GM12875 (cell line): ENCODE results near the gene FKBP15.

Experiments
- H3K4me3 ChIP-seq: one replicate; pipeline ENCODE4 v1.5.1; 2011; ENCODE audit warnings: low read depth, low read length, control low read depth
- TF ChIP-seq, protein P1 (sequence below): IDR thresholded peaks from 2 replicates; pipeline ENCODE4 v1.5.1; 2011; ENCODE audit warnings: low read depth, mild to moderate bottlenecking, control low read depth, inconsistent platforms, low read length, moderate library complexity, borderline replicate concordance; ENCODE audit not compliant: insufficient read depth

The FKBP15 gene

GRCh38 chr9:113192455-113192854, 28.6 kb downstream of the FKBP15 start:
- TF ChIP-seq, protein P1, sequence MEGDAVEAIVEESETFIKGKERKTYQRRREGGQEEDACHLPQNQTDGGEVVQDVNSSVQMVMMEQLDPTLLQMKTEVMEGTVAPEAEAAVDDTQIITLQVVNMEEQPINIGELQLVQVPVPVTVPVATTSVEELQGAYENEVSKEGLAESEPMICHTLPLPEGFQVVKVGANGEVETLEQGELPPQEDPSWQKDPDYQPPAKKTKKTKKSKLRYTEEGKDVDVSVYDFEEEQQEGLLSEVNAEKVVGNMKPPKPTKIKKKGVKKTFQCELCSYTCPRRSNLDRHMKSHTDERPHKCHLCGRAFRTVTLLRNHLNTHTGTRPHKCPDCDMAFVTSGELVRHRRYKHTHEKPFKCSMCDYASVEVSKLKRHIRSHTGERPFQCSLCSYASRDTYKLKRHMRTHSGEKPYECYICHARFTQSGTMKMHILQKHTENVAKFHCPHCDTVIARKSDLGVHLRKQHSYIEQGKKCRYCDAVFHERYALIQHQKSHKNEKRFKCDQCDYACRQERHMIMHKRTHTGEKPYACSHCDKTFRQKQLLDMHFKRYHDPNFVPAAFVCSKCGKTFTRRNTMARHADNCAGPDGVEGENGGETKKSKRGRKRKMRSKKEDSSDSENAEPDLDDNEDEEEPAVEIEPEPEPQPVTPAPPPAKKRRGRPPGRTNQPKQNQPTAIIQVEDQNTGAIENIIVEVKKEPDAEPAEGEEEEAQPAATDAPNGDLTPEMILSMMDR = no peak

DNA sequence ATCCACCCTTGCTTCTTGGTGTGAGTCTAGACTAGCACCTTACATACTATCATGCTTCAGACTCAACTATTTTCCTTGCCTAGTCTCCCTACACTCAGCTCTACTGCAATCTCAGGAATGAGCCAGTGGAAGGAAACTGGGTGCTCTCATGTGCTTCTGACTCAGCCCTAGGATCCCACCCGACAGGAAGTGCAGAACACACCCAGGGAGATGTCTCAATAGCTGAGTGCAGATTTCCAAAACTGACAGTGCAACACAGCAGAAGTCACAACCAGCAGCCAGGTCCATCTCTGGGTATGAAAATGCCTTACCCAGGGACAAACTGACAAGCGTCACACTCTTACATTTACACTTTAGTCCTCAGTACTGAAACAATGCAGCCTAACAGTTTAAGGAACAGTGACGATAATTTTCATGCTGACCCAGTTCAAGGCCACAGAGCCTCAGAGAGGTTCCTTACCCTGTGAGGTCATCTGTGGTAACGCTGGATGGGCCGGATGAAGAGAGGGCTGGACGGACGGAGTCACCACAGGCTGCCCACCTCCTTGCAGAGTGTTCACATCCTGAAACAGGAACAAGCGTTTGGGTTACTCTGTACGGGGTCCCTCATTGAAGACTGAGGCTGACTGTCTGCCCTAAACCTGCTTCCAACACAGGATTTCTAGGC, 33.0 kb downstream of the FKBP15 start:
- TF ChIP-seq, protein P1 = no peak
- no peak overlapping the region for H3K4me3 ChIP-seq

More at GRCh38 chr9:113192455-113192854, 28.6 kb downstream of the FKBP15 start:
- H3K4me3 ChIP-seq = no peak overlapping the region

DNA sequence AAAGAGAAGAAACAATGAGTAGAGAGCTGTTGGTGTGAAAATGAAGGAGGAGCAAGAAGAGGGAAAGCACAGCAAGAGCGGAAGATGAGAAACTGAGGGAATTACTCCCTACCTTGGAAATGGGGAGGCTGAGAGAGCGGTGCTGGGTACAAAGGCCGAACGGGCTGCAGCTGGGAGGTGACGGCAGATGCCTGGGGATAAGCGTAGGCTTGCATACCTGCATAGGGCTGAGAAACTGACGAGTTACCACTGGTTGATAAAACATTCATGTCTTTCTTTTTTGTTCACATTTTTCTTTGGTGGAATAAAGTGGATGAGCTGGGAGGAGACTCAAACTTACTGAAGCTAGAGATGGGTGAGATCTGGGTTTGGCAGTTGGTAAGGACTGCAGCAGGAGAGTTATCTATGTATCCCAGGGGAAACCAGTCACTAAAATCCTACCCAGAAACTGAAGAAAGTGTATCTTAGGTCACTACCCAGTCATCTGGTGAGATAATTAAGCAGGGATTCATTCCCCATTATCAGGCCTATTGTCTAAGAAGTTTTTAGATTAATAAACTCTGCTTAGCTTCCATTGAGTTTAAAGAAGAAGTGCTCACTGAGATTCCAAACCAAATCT, 34.8 kb downstream of the FKBP15 start:
- H3K4me3 ChIP-seq = no peak overlapping the region
- TF ChIP-seq, protein P1 = no peak

DNA sequence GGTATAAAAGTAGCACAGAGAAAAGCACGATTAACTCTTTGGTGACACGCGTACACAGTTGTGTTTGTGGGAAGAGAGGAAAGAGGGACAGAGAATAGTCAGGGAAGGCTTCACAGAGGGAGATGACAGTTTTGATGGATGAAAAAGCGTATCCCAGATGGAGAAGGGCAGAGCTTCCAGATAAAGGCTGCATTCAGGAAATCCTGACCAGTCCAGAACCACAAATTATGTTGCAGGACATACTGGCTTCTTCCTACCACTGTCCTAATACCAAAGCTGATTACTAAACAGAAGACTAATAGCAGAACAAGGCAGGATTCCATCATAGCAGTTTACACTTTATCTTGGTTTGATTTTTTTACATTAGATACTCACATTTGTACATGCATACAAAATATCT, 35.8 kb downstream of the FKBP15 start:
- no peak overlapping the region for H3K4me3 ChIP-seq
- TF ChIP-seq, protein P1 = no peak

DNA sequence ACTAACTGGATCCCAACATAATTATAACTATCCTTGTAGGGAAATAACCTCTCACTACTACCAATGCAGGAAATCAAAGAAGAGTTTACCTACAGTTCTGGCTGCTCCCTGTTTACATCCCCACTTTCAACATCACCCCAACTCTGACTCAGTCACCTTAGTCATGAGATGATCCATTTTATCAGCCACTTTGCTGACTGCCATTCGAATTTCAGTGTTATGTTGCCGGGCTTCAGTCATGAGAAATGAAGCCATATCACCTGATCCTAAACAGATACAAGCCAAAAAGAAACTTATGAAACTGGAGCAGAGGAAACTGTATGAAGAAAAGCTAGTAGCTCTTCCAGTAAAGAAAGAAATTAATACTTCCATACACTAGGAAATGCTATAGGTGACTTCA, 36.5 kb downstream of the FKBP15 start:
- TF ChIP-seq, protein P1 = no peak

GRCh38 chr9:113183956-113184488, 37.1 kb downstream of the FKBP15 start:
- no peak overlapping the region for H3K4me3 ChIP-seq
- TF ChIP-seq, protein P1 = no peak

More for the DNA sequence above, 36.5 kb downstream of the FKBP15 start:
- H3K4me3 ChIP-seq = no peak overlapping the region

DNA sequence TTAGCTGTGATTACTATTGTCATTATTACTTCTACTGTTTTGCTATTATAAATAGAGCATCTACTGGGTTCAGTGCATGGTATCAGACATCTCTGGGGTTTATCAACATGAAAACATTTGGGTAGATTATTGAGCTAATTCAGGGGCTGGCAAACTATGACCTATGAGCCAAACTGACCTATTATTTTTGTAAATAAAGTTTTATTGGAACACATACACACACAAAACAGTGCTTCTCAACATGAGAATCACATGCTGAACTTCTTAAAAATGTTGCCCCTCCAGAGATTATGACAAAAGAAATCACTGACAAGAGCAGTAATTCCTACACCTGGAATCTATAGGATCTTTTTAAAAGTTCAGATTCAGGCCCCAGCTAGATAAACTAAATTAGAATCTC, 39.9 kb downstream of the FKBP15 start:
- TF ChIP-seq, protein P1 = no peak
- H3K4me3 ChIP-seq = no peak overlapping the region
